Liver (tissue), 3 donors: Measurements from ENCODE around the gene NECTIN1.

ENCODE experiments used
- EGR1 ChIP-seq, 2 donors: IDR thresholded peaks; 2 replicates each; pipeline ENCODE4 v1.6.1; 2016 to 2018; ENCODE audit warnings: antibody characterized with exemption in 2 of 2, low read depth in 2 of 2
- TF ChIP-seq, protein P1 (sequence below): IDR thresholded peaks from 2 replicates; pipeline ENCODE4 v1.6.1; 2016; ENCODE audit warnings: antibody characterized with exemption
- TF ChIP-seq, protein P2 (sequence below): fragments of 150-350 bp; IDR thresholded peaks from 2 replicates; pipeline ENCODE4 v1.5.1; 2017; ENCODE audit warnings: improper control_type of control experiment, low read depth, low read length; ENCODE audit not compliant: missing input control
- TF ChIP-seq, protein P3 (sequence below): IDR thresholded peaks from 2 replicates; pipeline ENCODE4 v1.6.1; 2016; ENCODE audit warnings: antibody characterized with exemption, mild to moderate bottlenecking
- TF ChIP-seq, protein P4 (sequence below): IDR thresholded peaks from 2 replicates; pipeline ENCODE4 v1.6.1; 2016; ENCODE audit warnings: antibody characterized with exemption
- donor health status: healthy.
- donor health status: healthy.

DNA sequence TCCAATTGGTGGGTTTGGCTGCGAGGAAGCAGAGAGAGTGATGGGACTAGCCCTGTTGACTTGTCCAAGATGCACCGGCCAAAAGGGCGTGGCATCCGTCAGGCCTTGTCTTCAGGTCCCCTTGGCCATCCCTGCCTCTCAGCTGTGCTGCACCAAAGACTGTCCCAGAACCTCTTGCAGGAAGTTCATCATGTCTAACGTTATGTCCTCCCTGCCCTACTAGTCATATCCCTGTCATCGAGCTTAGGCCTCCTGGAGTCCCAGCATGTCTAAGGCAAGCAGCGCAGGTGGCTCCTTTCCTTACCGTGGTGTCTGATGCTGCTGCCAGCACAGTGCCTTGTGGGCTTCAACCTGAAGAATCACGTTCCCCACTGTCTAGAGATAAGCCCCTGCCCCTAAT, 51.2 kb downstream of the NECTIN1 start:
- TF ChIP-seq, protein P1, sequence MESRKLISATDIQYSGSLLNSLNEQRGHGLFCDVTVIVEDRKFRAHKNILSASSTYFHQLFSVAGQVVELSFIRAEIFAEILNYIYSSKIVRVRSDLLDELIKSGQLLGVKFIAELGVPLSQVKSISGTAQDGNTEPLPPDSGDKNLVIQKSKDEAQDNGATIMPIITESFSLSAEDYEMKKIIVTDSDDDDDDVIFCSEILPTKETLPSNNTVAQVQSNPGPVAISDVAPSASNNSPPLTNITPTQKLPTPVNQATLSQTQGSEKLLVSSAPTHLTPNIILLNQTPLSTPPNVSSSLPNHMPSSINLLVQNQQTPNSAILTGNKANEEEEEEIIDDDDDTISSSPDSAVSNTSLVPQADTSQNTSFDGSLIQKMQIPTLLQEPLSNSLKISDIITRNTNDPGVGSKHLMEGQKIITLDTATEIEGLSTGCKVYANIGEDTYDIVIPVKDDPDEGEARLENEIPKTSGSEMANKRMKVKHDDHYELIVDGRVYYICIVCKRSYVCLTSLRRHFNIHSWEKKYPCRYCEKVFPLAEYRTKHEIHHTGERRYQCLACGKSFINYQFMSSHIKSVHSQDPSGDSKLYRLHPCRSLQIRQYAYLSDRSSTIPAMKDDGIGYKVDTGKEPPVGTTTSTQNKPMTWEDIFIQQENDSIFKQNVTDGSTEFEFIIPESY: no peak
- no peak for TF ChIP-seq EGR1 (IDR thresholded peaks at IDR 0.05; ENCODE audit: low read depth in 2 of 2)
- TF ChIP-seq, protein P2, sequence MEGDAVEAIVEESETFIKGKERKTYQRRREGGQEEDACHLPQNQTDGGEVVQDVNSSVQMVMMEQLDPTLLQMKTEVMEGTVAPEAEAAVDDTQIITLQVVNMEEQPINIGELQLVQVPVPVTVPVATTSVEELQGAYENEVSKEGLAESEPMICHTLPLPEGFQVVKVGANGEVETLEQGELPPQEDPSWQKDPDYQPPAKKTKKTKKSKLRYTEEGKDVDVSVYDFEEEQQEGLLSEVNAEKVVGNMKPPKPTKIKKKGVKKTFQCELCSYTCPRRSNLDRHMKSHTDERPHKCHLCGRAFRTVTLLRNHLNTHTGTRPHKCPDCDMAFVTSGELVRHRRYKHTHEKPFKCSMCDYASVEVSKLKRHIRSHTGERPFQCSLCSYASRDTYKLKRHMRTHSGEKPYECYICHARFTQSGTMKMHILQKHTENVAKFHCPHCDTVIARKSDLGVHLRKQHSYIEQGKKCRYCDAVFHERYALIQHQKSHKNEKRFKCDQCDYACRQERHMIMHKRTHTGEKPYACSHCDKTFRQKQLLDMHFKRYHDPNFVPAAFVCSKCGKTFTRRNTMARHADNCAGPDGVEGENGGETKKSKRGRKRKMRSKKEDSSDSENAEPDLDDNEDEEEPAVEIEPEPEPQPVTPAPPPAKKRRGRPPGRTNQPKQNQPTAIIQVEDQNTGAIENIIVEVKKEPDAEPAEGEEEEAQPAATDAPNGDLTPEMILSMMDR: no peak
- TF ChIP-seq, protein P3, sequence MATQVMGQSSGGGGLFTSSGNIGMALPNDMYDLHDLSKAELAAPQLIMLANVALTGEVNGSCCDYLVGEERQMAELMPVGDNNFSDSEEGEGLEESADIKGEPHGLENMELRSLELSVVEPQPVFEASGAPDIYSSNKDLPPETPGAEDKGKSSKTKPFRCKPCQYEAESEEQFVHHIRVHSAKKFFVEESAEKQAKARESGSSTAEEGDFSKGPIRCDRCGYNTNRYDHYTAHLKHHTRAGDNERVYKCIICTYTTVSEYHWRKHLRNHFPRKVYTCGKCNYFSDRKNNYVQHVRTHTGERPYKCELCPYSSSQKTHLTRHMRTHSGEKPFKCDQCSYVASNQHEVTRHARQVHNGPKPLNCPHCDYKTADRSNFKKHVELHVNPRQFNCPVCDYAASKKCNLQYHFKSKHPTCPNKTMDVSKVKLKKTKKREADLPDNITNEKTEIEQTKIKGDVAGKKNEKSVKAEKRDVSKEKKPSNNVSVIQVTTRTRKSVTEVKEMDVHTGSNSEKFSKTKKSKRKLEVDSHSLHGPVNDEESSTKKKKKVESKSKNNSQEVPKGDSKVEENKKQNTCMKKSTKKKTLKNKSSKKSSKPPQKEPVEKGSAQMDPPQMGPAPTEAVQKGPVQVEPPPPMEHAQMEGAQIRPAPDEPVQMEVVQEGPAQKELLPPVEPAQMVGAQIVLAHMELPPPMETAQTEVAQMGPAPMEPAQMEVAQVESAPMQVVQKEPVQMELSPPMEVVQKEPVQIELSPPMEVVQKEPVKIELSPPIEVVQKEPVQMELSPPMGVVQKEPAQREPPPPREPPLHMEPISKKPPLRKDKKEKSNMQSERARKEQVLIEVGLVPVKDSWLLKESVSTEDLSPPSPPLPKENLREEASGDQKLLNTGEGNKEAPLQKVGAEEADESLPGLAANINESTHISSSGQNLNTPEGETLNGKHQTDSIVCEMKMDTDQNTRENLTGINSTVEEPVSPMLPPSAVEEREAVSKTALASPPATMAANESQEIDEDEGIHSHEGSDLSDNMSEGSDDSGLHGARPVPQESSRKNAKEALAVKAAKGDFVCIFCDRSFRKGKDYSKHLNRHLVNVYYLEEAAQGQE: no peak
- TF ChIP-seq, protein P4, sequence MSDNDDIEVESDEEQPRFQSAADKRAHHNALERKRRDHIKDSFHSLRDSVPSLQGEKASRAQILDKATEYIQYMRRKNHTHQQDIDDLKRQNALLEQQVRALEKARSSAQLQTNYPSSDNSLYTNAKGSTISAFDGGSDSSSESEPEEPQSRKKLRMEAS: no peak
